ENCODE results near the gene ZNF674.
"Not testable (repeated sequence)": the region's sequence is repeated elsewhere in the genome, so short reads cannot be mapped to it uniquely, and the experiment has no call there.

The ZNF674 gene

GRCh38 chrX:46460801-46461659 is 84.2 kb downstream of the ZNF674 start:
- not testable (repeated sequence) for H3K27ac ChIP-seq (ENCODE audit: low read depth, low read length); H3K9me3 ChIP-seq (ENCODE audit: low read length)

GRCh38 chrX:46459603-46460002 is 85.6 kb downstream of the ZNF674 start:
- H3K9ac ChIP-seq (ENCODE audit: low read length) = no peak overlapping the region
- no peak overlapping the region for H3K4me3 ChIP-seq (ENCODE audit: low read depth in 1 of 2, low read length in 2 of 2)
- no peaks in the 10 kb centered on the region for H3K4me1 ChIP-seq (ENCODE audit: insufficient read depth, low read length)
- H3K36me3 ChIP-seq (ENCODE audit: insufficient read depth, low read length) = peaks cover 4% of the 10 kb centered on the region
- H3K9me3 ChIP-seq (ENCODE audit: low read length) = no peaks in the 10 kb centered on the region
- H3K27me3 ChIP-seq (ENCODE audit: control insufficient read depth in 1 of 2, insufficient read depth in 2 of 2, low read length in 2 of 2) = no peaks in the 10 kb centered on the region
- no peak overlapping the region for H3K27ac ChIP-seq (ENCODE audit: low read depth, low read length)

More at GRCh38 chrX:46460801-46461659, 84.2 kb downstream of the ZNF674 start:
- not testable (repeated sequence) for H3K27me3 ChIP-seq (ENCODE audit: control insufficient read depth in 1 of 2, insufficient read depth in 2 of 2, low read length in 2 of 2); H3K4me3 ChIP-seq (ENCODE audit: low read depth in 1 of 2, low read length in 2 of 2); H3K4me1 ChIP-seq (ENCODE audit: insufficient read depth, low read length); H3K9ac ChIP-seq (ENCODE audit: low read length); H3K36me3 ChIP-seq (ENCODE audit: insufficient read depth, low read length)

DNA sequence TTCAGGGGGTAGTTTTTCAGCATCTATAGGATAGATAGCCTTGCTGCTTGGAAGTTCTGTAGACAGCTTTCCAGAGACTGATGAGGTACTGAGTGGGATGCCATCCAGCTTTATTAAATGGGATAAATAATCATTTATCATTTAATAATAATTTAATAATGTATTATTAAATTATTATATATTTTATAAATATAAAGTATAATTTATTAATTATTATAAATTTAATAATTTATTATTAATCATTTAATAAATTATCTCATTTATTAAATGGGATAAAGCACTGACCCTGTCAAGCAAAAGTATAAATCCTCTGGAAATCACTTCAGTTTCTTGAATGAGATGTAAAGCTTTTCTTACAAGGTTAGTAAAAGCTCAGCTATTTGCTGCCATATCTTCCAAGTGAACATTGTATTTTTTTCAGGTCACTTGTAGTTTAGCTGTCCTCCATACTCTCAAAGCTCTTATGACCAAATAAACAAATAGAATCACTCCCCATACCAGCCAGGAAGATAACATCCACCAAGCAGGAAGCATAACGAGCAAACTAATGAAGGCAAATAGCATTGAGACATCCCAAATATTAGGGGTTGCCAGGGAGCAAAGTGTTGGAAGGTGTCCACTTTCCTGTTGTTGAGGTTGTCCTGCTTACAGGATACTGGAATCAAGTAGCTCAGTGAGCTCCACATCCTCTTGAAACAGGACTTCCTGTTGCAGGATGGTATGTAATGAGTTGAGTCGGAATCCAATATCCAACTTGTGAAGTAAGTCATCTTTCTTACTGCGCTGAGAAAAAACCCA is 88.9 kb downstream of the ZNF674 start:
- H3K27ac ChIP-seq (ENCODE audit: low read depth, low read length) = no peak overlapping the region
- H3K27me3 ChIP-seq (ENCODE audit: control insufficient read depth in 1 of 2, insufficient read depth in 2 of 2, low read length in 2 of 2) = no peaks in the 10 kb centered on the region
- no peaks in the 10 kb centered on the region for H3K4me1 ChIP-seq (ENCODE audit: insufficient read depth, low read length)
- no peak overlapping the region for H3K9ac ChIP-seq (ENCODE audit: low read length)
- H3K4me3 ChIP-seq (ENCODE audit: low read depth in 1 of 2, low read length in 2 of 2) = no peak overlapping the region
- H3K9me3 ChIP-seq (ENCODE audit: low read length) = no peaks in the 10 kb centered on the region
- no peaks in the 10 kb centered on the region for H3K36me3 ChIP-seq (ENCODE audit: insufficient read depth, low read length)
